ENCODE results near the gene DLK1.
A peak's percentile ranks its signal among the peaks of the same experiment; 100 is the strongest.

The DLK1 gene

GRCh38 chr14:100735271-100735670 is 8.6 kb downstream of the DLK1 start:
- no peak for DNase-seq

DNA sequence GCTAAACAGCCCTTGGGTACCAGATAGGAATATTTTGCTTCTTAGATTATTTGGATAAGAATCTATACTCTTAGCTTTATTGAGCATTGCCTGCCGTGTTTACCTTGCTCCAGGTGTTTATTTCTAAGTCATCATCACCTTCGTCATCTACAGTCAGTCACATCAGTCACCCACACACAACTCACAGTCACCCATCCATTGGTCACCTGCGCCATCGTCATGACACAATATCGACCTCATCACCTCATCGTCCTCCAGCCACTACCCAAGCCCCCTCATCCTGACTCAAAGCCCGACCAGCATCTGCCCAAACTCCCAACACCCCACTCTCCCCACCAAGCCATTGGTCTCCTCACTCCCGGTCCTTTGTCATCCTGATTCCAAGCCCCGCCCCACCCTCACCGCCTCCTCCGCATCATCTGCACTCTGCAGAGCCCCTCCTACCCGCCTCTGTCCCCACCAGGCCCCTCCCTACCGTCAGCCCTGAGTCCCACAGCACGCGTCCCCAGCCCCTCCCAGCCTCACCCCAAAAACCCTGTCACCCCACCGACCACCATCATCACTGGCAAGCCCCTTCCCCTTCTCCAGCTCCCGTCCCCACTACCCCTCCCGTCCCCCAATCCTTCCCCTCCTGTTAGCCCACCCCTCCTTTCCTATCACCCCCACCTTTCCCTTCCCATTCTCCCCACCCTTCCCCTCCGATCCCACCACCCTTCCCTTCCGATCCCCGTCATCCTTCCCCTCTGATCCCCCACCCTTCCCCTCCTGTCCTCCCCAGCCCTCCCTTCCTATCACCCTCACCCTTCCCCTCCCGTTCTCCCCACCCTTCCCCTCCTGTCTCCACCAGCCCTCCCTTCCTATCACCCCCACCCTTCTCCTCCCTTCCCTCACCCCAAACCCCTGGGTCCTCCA is 9.8 kb downstream of the DLK1 start:
- DNase-seq, result no peak

DNA sequence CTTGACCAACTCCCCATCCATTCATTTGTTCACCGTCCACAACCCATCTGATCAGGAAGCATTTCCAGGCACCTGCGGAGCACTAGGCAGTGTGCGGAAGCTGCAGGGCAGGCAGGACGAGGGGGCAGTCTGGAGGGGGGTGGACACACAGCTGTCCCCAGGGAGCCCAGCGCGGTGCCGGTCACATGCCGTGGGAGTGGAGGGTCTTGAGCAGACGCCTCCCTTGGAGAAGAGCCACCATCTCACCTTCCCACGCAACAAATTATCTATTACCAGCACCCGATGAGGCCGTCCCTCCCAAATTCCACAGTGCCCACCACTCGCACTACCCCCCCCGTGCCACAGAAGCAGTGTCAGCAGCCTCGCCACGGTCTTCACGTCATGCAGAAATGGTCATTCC is 10.8 kb downstream of the DLK1 start:
- DNase-seq, result no peak

DNA sequence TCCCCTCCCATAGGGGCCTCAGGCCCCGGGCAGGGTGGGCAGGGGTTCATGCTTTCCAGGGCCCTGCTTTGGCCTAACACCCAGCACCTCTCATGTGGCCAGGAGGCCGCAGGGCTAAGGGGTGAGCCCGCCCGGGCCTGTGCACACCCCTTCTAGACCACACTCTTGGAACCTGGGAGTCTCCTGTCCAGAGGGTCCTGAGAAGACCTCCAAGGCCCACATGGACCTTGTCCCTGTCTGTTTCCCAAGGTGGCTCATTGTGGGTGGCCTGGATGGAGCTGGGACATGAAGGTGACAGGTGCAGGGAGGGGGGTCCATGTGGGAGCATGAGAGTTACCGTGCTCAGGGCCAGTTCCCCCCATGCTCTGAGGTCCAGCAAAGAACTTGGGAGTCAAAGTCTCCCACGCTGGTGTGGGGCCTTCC is 11.6 kb downstream of the DLK1 start:
- DNase-seq, result no peak

DNA sequence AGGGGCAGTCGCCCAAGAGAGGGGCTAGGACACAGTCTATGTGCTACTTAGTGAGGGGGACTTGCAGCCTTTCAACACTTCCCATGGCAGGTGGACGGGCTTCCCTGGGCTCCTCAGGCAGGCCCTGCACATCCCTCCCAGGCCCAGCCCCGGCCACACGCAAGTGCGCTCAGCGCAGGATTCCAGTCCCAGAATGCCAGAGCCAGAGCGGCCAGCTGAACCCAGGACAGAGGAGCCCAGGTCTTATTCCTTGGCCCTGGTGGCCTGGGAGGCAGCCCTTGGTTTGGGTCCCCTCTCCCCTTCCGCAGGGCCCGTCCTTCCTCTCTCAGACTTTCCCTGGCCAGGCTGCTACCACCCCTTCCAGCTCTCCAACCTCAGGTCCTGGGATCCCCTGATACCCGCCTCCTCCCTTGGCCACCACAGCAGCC is 12.0 kb downstream of the DLK1 start:
- no peak for DNase-seq

- no peak for DNase-seq
Observed at GRCh38 chr14:100739306-100739705, 12.6 kb downstream of the DLK1 start.

DNA sequence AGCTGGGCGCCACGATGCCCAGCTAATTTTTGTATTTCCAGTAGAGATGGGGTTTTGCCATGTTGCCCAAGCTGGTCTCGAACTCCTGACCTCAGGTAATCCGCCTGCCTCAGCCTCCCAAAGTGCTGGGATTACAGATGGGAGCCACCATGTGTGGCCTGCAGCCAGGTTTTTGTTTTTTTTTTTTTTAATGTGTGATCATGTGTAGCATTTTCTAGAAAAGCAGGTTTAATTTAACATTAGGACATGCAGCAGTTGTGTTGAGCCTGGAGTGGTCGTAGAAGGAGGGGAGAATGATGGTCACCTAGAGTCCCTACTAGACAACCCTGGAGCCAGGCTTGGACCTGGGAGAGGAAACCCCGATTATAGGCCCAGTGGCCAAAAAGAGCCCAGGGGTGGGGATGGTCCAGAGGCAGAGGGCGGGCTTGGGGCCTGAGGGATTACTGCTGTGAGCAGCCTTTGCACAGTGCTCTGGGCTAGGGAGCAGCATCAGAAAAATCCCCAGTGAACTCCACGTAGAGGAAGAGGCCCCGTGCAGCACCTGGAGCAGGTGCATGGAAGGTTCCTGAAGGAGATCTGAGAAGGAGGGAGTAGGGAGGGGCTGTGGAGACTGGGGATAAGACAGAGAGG is 13.6 kb downstream of the DLK1 start:
- no peak for DNase-seq

- no peak for DNase-seq
Observed at GRCh38 chr14:100740929-100741328, 14.2 kb downstream of the DLK1 start.

- DNase-seq, result no peak
Observed at GRCh38 chr14:100741966-100742365, 15.3 kb downstream of the DLK1 start.

DNA sequence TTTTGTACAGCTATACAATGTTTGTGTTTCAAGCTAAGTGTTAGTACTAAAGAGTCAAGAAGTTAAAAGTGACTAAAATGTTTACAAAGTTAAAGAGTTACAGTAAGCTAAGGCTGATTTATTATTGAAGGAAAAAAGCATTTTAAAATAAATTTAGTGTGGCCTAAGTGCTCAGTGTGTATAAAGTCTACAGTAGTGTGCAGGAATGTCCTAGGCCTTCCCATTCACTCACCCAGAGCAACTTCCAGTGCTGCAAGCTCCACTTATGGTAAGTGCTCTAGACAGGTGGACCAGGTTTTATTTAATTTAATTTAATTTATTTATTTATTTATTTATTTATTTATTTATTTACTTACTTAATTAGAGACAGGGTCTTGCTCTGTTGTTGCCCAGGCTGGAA is 19.6 kb downstream of the DLK1 start:
- DNase-seq, result no peak

DNA sequence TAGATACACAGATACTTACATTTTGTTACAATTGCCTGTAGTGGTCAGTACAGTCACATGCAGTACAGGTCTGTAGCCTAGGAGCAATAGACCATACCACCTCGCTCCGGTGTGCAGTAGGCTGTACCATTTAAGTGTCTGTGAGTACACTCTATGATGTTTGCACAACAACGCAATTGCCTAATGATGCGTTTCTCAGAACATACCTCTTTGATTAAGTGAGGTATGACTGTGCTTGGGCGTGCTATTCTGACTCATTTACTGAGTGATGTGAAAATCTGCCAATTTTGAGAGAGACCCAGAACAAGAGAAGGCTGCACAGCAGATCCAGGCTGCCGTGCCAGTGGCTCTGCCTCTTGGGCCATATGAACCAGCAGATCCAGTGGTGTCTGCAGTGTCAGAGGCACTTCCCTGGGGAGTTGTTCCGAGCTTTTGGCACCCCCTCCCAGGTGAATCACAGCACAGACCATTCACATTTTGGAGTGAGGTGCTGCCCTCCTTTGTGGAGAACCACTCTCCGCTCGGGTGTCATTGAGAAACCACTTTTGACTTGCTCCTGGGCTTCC is 20.4 kb downstream of the DLK1 start:
- no peak for DNase-seq

DNA sequence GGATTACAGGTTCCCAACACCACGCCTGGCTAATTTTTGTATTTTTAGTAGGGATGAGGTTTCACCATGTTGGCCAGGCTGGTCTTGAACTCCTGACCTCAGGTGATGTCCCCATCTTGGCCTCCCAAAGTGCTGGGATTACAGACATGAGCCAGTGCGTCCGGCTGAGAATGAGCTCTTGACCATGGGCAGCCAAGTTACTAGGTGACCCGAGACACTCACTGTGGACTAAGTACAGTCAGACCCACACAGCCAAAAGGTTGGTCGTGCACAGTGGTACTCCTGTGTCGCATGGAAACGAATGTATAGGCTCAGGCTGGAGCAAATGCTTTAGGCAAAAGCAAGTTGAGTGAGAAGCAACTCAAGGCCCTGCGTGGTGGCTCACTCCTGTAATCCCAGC is 21.0 kb downstream of the DLK1 start:
- no peak for DNase-seq

DNA sequence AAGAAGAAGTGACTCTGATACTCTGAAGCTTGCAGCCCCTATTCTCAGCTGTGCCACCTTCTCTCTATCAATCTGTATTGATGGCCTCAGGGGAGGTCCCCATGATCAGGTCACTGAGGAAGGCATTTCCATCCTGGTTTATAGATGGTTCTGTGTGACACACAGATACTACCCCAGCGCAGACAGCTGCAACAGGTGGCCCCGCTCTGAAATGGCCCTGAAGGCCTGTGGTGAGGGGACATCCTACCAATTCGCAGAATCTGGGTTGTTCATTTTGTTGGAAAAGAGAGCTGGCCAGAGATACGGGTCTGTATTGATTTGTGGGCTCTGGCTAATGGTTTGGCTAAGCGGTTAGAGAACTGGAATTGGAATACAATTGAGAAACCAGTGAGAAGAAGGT is 21.7 kb downstream of the DLK1 start:
- no peak for DNase-seq

DNA sequence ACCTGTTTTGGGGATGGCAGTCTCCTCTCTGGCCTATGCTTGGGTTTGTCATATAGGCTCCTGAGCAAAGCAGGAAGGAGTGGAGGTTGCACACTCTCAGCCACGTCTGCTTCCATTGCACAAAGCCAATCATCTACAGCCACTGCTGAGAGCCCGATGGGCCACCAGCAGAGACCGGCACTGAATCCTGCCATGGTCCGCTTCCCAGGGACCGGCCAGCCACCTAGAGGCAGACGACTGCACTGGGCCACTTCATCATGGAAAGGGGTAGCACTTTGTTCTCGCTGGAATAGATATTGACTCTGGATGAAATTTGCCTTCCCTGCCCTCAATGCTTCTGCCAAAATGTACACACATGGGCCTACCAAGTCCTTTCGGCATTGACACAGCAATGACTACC is 22.3 kb downstream of the DLK1 start:
- no peak for DNase-seq

GRCh38 chr14:100749967-100750597 is 23.4 kb downstream of the DLK1 start:
- DNase-seq, result no peak

DNA sequence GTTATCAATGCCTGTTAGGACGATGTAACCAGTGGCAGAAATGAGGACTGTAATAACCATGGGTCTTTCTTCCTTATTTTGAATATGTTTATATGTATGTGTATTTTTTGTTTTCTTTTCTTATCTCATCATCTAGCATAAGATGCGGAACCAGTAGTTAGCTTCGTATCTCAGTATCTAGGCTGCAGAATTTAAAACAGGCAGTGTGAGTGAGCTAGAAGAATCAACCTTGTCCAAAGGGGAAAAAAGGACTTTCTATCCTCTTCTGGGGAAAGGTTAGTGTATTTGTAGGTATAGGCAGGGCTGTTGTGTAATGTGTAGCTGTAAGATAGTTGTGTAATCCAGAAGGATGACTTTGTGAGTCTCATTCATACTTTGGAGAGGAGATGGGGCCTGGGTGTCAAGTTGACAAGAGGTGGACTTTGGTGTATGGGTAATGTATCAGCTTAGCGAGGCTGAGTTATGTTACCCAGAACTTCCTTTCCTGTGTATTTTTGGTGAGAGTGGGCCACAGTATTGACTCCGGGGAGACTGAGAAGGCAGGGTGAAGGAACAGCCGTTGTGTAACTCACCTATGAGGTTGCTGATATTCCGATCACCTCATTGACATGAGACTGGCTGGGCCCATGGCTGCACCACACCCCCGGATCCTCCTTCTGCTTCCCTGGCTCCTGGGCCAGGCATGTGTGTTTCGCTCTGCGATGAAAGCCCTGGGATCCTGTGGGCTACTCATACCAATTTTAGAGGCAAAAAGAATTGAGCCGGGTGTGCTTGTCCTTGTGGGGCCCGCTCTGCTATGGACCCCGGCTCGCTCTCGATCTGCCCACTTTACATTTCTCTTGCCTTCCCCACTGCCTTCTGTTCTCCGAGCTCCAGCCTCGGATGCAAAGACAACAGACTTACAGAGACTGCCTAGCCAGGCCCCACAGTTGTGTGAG is 24.3 kb downstream of the DLK1 start:
- no peak for DNase-seq

DNA sequence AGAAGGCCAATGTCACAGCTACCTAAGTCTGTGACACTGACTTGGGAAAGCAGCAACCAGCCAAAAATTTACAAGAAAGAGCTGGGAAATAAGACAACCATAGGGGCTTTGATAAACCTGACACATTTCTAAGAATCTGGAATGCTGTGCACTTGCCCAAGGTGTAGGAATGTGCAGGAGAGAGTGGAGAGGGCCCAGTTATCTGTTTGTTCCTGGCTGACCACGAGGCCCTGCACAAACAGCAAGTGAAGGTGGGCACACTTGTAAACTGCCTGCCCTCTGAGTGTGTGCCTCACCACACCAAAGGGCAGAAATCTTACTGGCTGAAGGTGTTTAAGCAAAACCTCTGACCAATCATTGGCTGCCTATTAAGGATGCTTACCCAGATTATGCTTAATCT is 27.3 kb downstream of the DLK1 start:
- no peak for DNase-seq

DNA sequence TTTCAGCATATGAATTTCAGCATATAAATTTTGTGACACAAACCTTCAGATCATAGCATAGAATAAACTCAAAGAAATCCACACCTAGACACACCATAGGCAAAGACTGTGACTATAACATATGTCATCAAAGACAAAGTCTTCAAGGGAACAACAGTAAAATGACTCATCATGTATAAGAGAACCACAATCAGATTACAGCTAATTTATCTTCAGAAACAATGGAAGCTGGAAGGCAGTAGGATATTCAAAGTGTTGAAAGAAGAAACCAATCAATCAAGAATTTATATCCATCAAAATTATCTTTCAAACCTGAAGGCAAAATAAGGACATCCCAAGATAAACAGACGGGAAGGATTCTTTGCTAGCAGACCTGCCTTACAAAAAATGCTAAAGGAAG is 29.0 kb downstream of the DLK1 start:
- peak; percentile 54 for DNase-seq

- DNase-seq, result no peak
Observed at GRCh38 chr14:100761481-100761880, 34.8 kb downstream of the DLK1 start.

DNA sequence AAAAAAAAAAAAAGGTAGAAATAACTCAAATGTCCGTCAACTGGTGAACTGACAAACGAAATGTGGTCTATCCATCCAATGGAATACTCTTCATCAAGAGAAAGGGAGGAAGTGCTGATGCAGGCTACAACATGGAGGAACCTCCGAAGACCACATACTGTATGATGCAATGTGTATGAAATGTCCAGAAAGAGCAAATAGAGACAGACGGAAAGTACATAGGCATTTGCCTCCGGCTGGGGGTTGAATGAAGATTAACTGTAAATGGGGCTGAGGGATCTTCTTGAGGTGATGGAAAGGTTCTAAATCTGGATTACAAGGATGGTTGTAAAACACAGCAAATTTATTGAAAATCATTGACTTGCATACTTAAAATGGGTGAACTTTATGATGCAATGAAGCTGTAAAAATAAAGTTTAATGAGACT is 35.4 kb downstream of the DLK1 start:
- no peak for DNase-seq

DNA sequence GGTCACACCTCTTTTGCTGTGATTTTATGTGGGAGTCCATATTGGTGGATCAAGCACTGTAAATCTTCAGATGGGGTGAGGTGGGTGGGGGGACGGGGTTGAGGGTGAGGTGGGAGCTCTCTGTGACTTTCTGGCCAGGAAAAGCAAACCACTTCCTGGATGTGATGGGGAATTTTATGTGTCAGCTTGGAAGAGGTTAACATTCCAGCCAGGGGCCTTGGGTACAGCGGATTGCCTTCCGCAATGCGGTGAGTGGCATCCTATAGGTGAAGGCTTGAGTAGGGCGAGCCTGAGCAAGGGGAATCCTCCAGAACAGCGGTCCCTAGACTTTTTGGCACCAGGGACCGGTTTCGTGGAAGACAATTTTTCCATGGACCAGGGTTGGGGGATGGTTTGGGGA is 36.2 kb downstream of the DLK1 start:
- DNase-seq, result no peak

GRCh38 chr14:100764471-100765115 is 37.9 kb downstream of the DLK1 start:
- DNase-seq, result no peak

Measured in hematopoietic multipotent progenitor cell treated with erythropoietin and hydrocortisone succinate and interleukin-3 and kit ligand, for 6 days (in vitro differentiated cells).